Gastrocnemius medialis (tissue), 4 donors: ENCODE measurements around the gene SERPINE2. TPM values are rescaled to one million over a fixed set of nuclear protein-coding genes. Genes with fewer than 3 reads are reported as not detected.

ENCODE experiments used
- ATAC-seq, 2 donors: fragments of 150-250 bp; one replicate each; pipeline ENCODE4 v1.9.1; 2016
- DNase-seq, 2 donors: peaks; one replicate each; pipeline ENCODE4 v3.0.0-alpha.2; 2019
- H3K27ac ChIP-seq, 4 donors: fragments of 200-600 bp; sonication (generic); 1 replicate in 1 of 4; 2 replicates in 3 of 4; pipeline ENCODE4 v1.5.1; 2016 to 2018; ENCODE audit warnings: mild to moderate bottlenecking in 2 of 4, moderate library complexity in 1 of 4
- H3K27me3 ChIP-seq, 3 donors: fragments of 200-600 bp; sonication (generic) in 2 of 3; 1 replicate in 1 of 3; 2 replicates in 2 of 3; pipeline versions ENCODE4 v1.5.1 to v1.6.0; 2016 to 2019; ENCODE audit warnings: mild to moderate bottlenecking in 1 of 3, moderate library complexity in 1 of 3
- H3K36me3 ChIP-seq, 2 donors: fragments of 200-600 bp; sonication (generic) in 1 of 2; one replicate each; pipeline ENCODE4 v1.5.1; 2017 to 2018
- H3K4me1 ChIP-seq, 2 donors: fragments of 200-600 bp; sonication (generic) in 1 of 2; one replicate each; pipeline ENCODE4 v1.5.1; 2016 to 2017; ENCODE audit warnings: mild to moderate bottlenecking in 2 of 2
- H3K4me3 ChIP-seq, 4 donors: fragments of 200-600 bp; sonication (generic) in 3 of 4; 1 replicate in 1 of 4; 2 replicates in 3 of 4; pipeline ENCODE4 v1.5.1; 2016 to 2019; ENCODE audit warnings: mild to moderate bottlenecking in 2 of 4
- H3K9me3 ChIP-seq, 3 donors: fragments of 200-600 bp; sonication (generic) in 2 of 3; 1 replicate in 1 of 3; 2 replicates in 2 of 3; pipeline ENCODE4 v1.5.1; 2016 to 2019
- CTCF ChIP-seq, 5 experiments: fragments of 450-650 bp in 3 of 5; fragments of 200-600 bp in 2 of 5; sonication (generic) in 2 of 5; IDR thresholded peaks in 4 of 5; conservative IDR thresholded peaks in 1 of 5; 1 replicate in 4 of 5; 2 replicates in 1 of 5; pipeline ENCODE4 v1.5.1; 2016 to 2019; ENCODE audit warnings: antibody characterized with exemption in 5 of 5, mild to moderate bottlenecking in 3 of 5, moderate library complexity in 3 of 5
- POLR2A ChIP-seq, 2 donors: fragments of 450-650 bp; IDR thresholded peaks; one replicate each; pipeline ENCODE4 v1.6.1; 2017; ENCODE audit warnings: antibody characterized with exemption in 2 of 2, mild to moderate bottlenecking in 2 of 2, moderate library complexity in 2 of 2
- in situ Hi-C, 4 donors: fragments of 200-750 bp; cut with MboI; loops; one replicate each; pipeline versions ENCODE4 v1.15.0 to v1.8.0; 2017; ENCODE audit warnings: low sequenced_read_pairs in 4 of 4
- intact Hi-C: fragments of 100-400 bp; cut with DNase I; formaldehyde crosslinking; loops from one replicate; pipeline ENCODE4 v1.15.1; 2023; ENCODE audit warnings: low total_unique reads
- total RNA-seq, 4 donors: library from RNA; depleted of rRNA; stranded (reverse); fragments of >200 nt; gene quantifications; one replicate each; pipeline versions ENCODE4 v1.1.0 to v1.2.3, GENCODE V29; 2016

Gene SERPINE2
- total RNA-seq, 4 donors from 2014 or later, result 0.41 to 2.8 (median 1.4) TPM

- in situ Hi-C loops, result loop anchor here in 3 of 4 donors (25.0 kb wide), 2 partner anchors 612 to 637 kb away; partner anchors contain the start of gene CUL3 (in 2 of the 3)
- ATAC-seq, result no peak
- no peak for DNase-seq
Measured at GRCh38 chr2:223950448-223951347, 88.4 kb downstream of the SERPINE2 start.

GRCh38 chr2:223949241-223949840 lies 89.7 kb downstream of the SERPINE2 start:
- H3K27me3 ChIP-seq, result no peaks in the 10 kb centered on the region
- in situ Hi-C loops, result no loop called here

More at GRCh38 chr2:223950448-223951347, 88.4 kb downstream of the SERPINE2 start:
- Histone ChIP-seq H3K9me3 (no peaks in the 10 kb centered on the region), H3K4me1 (peaks cover 1 to 2% of the 10 kb centered on the region in 2 donors), H3K27ac (no peak overlapping the region), H3K36me3 (no peaks in the 10 kb centered on the region), H3K4me3 (no peak overlapping the region), H3K27me3 (no peaks in the 10 kb centered on the region)
- intact Hi-C loops, result loop anchor here (10.0 kb wide), 1 partner anchor 1296 kb away; the partner anchor contains the start of gene FARSB
- TF ChIP-seq POLR2A (IDR thresholded peaks at IDR 0.05) (no peak), CTCF (IDR thresholded peaks at IDR 0.05 in 4 of 5, conservative IDR thresholded peaks at IDR 0.05 in 1 of 5) (no peak)

GRCh38 chr2:223947711-223948205 lies 91.3 kb downstream of the SERPINE2 start:
- Histone ChIP-seq H3K27me3 (no peaks in the 10 kb centered on the region), H3K36me3 (no peaks in the 10 kb centered on the region), H3K4me1 (peaks cover 11 to 14% of the 10 kb centered on the region in 2 donors), H3K9me3 (no peaks in the 10 kb centered on the region), H3K4me3 (no peak overlapping the region), H3K27ac (no peak overlapping the region)
- no peak for DNase-seq
- no peak for ATAC-seq
- in situ Hi-C loops (no loop called here), intact Hi-C loops (no loop called here)
- no peak for TF ChIP-seq POLR2A (IDR thresholded peaks at IDR 0.05)

More at GRCh38 chr2:223949241-223949840, 89.7 kb downstream of the SERPINE2 start:
- Histone ChIP-seq H3K36me3 (no peaks in the 10 kb centered on the region), H3K4me3 (no peak overlapping the region), H3K9me3 (no peaks in the 10 kb centered on the region), H3K27ac (no peak overlapping the region), H3K4me1 (peaks cover 5% of the 10 kb centered on the region in 2 donors)
- DNase-seq (no peak), ATAC-seq (no peak)
- no peak for TF ChIP-seq POLR2A (IDR thresholded peaks at IDR 0.05)
- no peak for TF ChIP-seq CTCF (IDR thresholded peaks at IDR 0.05 in 4 of 5, conservative IDR thresholded peaks at IDR 0.05 in 1 of 5)
- intact Hi-C loops, result no loop called here

- intact Hi-C loops, result loop anchor here (1.0 to 2.0 kb wide), 3 partner anchors 12 to 640 kb away; partner anchors contain the start of genes CUL3 and MRPL44
- in situ Hi-C loops, result no loop called here
- no peak for TF ChIP-seq POLR2A (IDR thresholded peaks at IDR 0.05)
- no peak for TF ChIP-seq CTCF (IDR thresholded peaks at IDR 0.05 in 4 of 5, conservative IDR thresholded peaks at IDR 0.05 in 1 of 5)
- Histone ChIP-seq H3K36me3 (no peaks in the 10 kb centered on the region), H3K4me1 (peaks cover 20 to 27% of the 10 kb centered on the region in 2 donors), H3K4me3 (peak overlapping the region; percentile 77 to 92 (median 86)), H3K27me3 (no peaks in the 10 kb centered on the region), H3K9me3 (no peaks in the 10 kb centered on the region), H3K27ac (peak overlapping the region; percentile 89 to 97 (median 92))
- ATAC-seq (no peak), DNase-seq (no peak)
Measured at GRCh38 chr2:223945755-223946154, 93.3 kb downstream of the SERPINE2 start.
